NT2/D1 (cell line): ENCODE measurements around the gene PLK4.
"Not testable (repeated sequence)": the region's sequence is repeated elsewhere in the genome, so short reads cannot be mapped to it uniquely, and the experiment has no call there.

ENCODE experiments used
- DNase-seq: peaks from one replicate; pipeline ENCODE4 v3.0.0-alpha.2; 2011; ENCODE audit warnings: low read depth, low spot score
- H3K27me3 ChIP-seq: 2 replicates; pipeline ENCODE4 v1.6.0; 2011; ENCODE audit warnings: mild to moderate bottlenecking; ENCODE audit not compliant: insufficient read length, insufficient read depth
- H3K36me3 ChIP-seq: 2 replicates; pipeline ENCODE4 v1.6.1; 2011; ENCODE audit warnings: mild to moderate bottlenecking, low read length, mixed read lengths; ENCODE audit not compliant: insufficient read depth, insufficient read length
- H3K4me1 ChIP-seq: 2 replicates; pipeline ENCODE4 v1.5.1; 2011; ENCODE audit not compliant: insufficient read depth, insufficient read length
- H3K4me3 ChIP-seq: 2 replicates; pipeline ENCODE4 v1.5.1; 2011; ENCODE audit warnings: low read depth; ENCODE audit not compliant: insufficient read length
- H3K9ac ChIP-seq: 2 replicates; pipeline ENCODE4 v1.6.0; 2011; ENCODE audit warnings: low read depth; ENCODE audit not compliant: insufficient read length
- H3K9me3 ChIP-seq: 2 replicates; pipeline ENCODE4 v1.5.1; 2011; ENCODE audit warnings: mild to moderate bottlenecking, low read length; ENCODE audit not compliant: insufficient read depth
- SUZ12 ChIP-seq: IDR thresholded peaks from 2 replicates; pipeline ENCODE4 v1.6.1; 2011; ENCODE audit not compliant: insufficient read length, insufficient read depth; ENCODE audit errors: extremely low read depth
- YY1 ChIP-seq: IDR thresholded peaks from 2 replicates; pipeline ENCODE4 v1.6.1; 2011; ENCODE audit not compliant: insufficient read length, insufficient read depth
- ZNF274 ChIP-seq: IDR thresholded peaks from 2 replicates; pipeline ENCODE4 v1.6.1; 2011; ENCODE audit warnings: mild to moderate bottlenecking, low read depth, low read length

The PLK4 gene

GRCh38 chr4:127870688-127871087 lies 10.0 kb upstream of the PLK4 start:
- Histone ChIP-seq H3K36me3 (peaks cover 5% of the 10 kb centered on the region), H3K4me1 (no peaks in the 10 kb centered on the region), H3K9ac (no peak overlapping the region), H3K9me3 (no peaks in the 10 kb centered on the region), H3K4me3 (no peak overlapping the region), H3K27me3 (no peaks in the 10 kb centered on the region)
- DNase-seq = no peak
- TF ChIP-seq ZNF274 (no peak), YY1 (no peak)

GRCh38 chr4:127875791-127876190 lies 4.9 kb upstream of the PLK4 start:
- Histone ChIP-seq H3K9me3 (no peaks in the 10 kb centered on the region), H3K4me1 (no peaks in the 10 kb centered on the region), H3K9ac (no peak overlapping the region), H3K4me3 (no peak overlapping the region), H3K27me3 (no peaks in the 10 kb centered on the region), H3K36me3 (peaks cover 7% of the 10 kb centered on the region)
- DNase-seq = no peak
- no peak for TF ChIP-seq YY1
- TF ChIP-seq SUZ12 = no peak
- TF ChIP-seq ZNF274 = no peak

- H3K27me3 ChIP-seq = no peaks in the 10 kb centered on the region
- H3K9me3 ChIP-seq = no peaks in the 10 kb centered on the region
- TF ChIP-seq ZNF274 (no peak), SUZ12 (no peak), YY1 (no peak)
- no peaks in the 10 kb centered on the region for H3K4me1 ChIP-seq
- no peak for DNase-seq
- H3K36me3 ChIP-seq = peaks cover 45% of the 10 kb centered on the region
- peak overlapping the region; percentile 97 for H3K9ac ChIP-seq
- peak overlapping the region; percentile 85 for H3K4me3 ChIP-seq
Observed at GRCh38 chr4:127881563-127881864, 821 bp downstream of the PLK4 start.

DNA sequence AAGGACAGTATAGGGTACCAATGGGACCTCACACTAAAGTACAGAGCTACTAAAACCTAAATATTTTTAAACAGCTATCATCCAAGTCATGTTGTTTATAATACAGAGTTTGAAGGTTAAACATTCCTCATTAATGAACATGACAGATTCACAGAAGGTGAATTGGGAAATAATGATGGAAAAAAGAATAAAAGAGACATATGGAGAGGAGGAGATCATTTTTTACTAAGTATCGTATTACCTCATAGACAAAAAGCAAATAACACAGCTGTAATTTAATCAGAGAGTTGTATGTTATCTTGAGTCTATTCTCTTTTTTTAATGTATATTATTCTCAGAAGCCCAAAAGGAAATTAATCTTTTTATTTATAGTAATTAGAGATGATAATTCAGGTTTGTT lies 7.9 kb downstream of the PLK4 start:
- DNase-seq = no peak
- Histone ChIP-seq H3K9me3 (no peaks in the 10 kb centered on the region), H3K9ac (no peak overlapping the region), H3K4me3 (no peak overlapping the region), H3K4me1 (no peaks in the 10 kb centered on the region), H3K27me3 (no peaks in the 10 kb centered on the region), H3K36me3 (peaks cover 90% of the 10 kb centered on the region)
- no peak for TF ChIP-seq SUZ12
- no peak for TF ChIP-seq YY1
- TF ChIP-seq ZNF274 = no peak

DNA sequence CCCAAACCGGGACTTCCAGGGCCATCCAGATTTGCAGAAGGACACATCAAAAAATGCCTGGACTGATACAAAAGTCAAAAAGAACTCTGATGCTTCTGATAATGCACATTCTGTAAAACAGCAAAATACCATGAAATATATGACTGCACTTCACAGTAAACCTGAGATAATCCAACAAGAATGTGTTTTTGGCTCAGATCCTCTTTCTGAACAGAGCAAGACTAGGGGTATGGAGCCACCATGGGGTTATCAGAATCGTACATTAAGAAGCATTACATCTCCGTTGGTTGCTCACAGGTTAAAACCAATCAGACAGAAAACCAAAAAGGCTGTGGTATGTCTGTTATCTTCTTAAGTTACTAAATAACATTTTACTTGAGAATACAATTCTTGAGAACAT lies 9.2 kb downstream of the PLK4 start:
- Histone ChIP-seq H3K9ac (no peak overlapping the region), H3K4me1 (no peaks in the 10 kb centered on the region), H3K27me3 (no peaks in the 10 kb centered on the region), H3K9me3 (no peaks in the 10 kb centered on the region), H3K36me3 (peaks cover 89% of the 10 kb centered on the region), H3K4me3 (no peak overlapping the region)
- TF ChIP-seq ZNF274 (no peak), SUZ12 (no peak), YY1 (no peak)
- no peak for DNase-seq

DNA sequence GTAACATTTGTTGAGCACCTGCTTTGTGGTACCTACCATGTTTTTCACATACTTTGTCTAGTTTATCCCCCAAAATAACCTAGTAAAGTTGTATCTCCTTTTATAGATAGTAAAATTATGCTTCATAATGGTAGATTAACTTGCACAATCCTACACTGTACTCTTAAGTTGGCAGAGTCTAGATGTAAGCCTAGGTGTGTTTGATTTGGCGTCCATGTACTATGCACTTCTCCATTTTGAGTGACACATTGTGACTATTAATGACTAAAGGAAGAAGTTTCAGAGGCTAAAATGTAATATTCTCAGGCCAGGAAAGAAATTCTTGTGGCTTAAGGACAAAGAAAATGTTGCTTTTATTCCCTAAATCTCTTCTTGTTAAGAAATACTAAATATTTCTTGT lies 15.4 kb downstream of the PLK4 start:
- Histone ChIP-seq H3K4me3 (no peak overlapping the region), H3K9ac (no peak overlapping the region), H3K4me1 (no peaks in the 10 kb centered on the region), H3K9me3 (no peaks in the 10 kb centered on the region), H3K27me3 (no peaks in the 10 kb centered on the region), H3K36me3 (peaks cover 59% of the 10 kb centered on the region)
- DNase-seq = no peak
- no peak for TF ChIP-seq YY1
- no peak for TF ChIP-seq ZNF274
- no peak for TF ChIP-seq SUZ12

DNA sequence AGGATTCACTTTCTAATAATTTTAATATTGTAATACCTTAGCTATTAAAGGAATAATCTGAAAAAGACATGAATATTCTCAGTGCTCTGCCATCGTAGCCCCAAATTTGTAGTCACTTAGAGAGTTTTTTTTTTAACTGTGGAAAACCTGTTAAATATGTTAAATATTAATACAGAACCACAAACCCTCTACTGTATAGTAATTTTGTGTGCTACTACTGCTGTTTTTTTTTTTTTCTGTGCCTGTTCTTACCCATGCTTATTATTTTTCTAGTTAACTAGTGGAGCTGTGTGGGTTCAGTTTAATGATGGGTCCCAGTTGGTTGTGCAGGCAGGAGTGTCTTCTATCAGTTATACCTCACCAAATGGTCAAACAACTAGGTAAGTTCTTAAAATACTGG lies 15.8 kb downstream of the PLK4 start:
- TF ChIP-seq ZNF274 (no peak), SUZ12 (no peak), YY1 (no peak)
- H3K27me3 ChIP-seq = no peaks in the 10 kb centered on the region
- H3K36me3 ChIP-seq = peaks cover 54% of the 10 kb centered on the region
- no peak overlapping the region for H3K9ac ChIP-seq
- no peaks in the 10 kb centered on the region for H3K9me3 ChIP-seq
- DNase-seq = no peak
- no peaks in the 10 kb centered on the region for H3K4me1 ChIP-seq
- H3K4me3 ChIP-seq = no peak overlapping the region

GRCh38 chr4:127899682-127900081 lies 19.0 kb downstream of the PLK4 start:
- H3K4me3 ChIP-seq, H3K27me3 ChIP-seq, H3K4me1 ChIP-seq, DNase-seq, H3K9ac ChIP-seq, H3K9me3 ChIP-seq: not testable (repeated sequence)
- H3K36me3 ChIP-seq = peaks cover 29% of the 10 kb centered on the region

DNA sequence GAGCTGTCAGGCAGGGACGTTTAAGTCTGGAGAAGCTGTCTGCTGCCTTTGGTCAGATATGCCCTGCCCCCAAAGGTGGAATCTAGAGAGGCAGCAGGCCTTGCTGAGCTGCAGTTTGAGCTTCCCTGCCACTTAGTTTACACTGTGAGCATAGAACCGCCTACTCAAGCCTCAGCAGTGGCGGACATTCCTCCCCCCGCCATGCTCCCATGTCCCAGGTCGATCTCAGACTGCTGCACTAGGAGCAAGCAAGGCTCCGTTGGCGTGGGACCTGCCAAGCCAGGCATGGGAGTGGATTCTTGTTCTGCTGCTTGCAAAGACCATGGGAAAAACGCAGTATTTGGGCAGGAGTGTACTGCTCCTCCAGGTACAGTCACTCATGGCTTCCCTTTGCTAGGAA lies 24.3 kb downstream of the PLK4 start:
- Histone ChIP-seq H3K9me3 (no peaks in the 10 kb centered on the region), H3K36me3 (no peaks in the 10 kb centered on the region), H3K4me1 (peaks cover 2% of the 10 kb centered on the region), H3K4me3 (no peak overlapping the region), H3K9ac (no peak overlapping the region), H3K27me3 (no peaks in the 10 kb centered on the region)
- DNase-seq = no peak
- TF ChIP-seq SUZ12 (no peak), ZNF274 (no peak), YY1 (no peak)
